Endothelial cell (in vitro differentiated cells): Measurements from ENCODE around the gene HTR7. TPM values are rescaled to one million over a fixed set of nuclear protein-coding genes. Genes with fewer than 3 reads are reported as not detected.

Experiments used
- DNase-seq: peaks from one replicate; pipeline ENCODE4 v3.0.0; 2021; ENCODE audit warnings: low spot score
- H3K27ac Mint-ChIP-seq: one replicate; pipeline ENCODE4 v1.8.0; 2021; ENCODE audit warnings: mixed read lengths, inconsistent platforms; ENCODE audit not compliant: unreplicated experiment
- H3K27me3 Mint-ChIP-seq: one replicate; pipeline ENCODE4 v1.8.0; 2021; ENCODE audit warnings: mild to moderate bottlenecking, moderate library complexity, mixed read lengths, inconsistent platforms; ENCODE audit not compliant: unreplicated experiment
- H3K36me3 Mint-ChIP-seq: one replicate; pipeline ENCODE4 v1.8.0; 2021; ENCODE audit warnings: mild to moderate bottlenecking, low read depth, mixed read lengths, inconsistent platforms; ENCODE audit not compliant: unreplicated experiment
- H3K4me1 Mint-ChIP-seq: one replicate; pipeline ENCODE4 v1.8.0; 2021; ENCODE audit warnings: mild to moderate bottlenecking, mixed read lengths, inconsistent platforms; ENCODE audit not compliant: unreplicated experiment
- H3K4me3 Mint-ChIP-seq: one replicate; pipeline ENCODE4 v1.8.0; 2021; ENCODE audit warnings: mild to moderate bottlenecking, mixed read lengths, inconsistent platforms; ENCODE audit not compliant: unreplicated experiment
- H3K9me3 Mint-ChIP-seq: one replicate; pipeline ENCODE4 v1.8.0; 2021; ENCODE audit warnings: mixed read lengths, inconsistent platforms; ENCODE audit not compliant: unreplicated experiment
- total RNA-seq: library from RNA; stranded (reverse); fragmentation: NEBNext Ultra II Directional; extraction: Animal tissue kit (Norgen Biotek cat#: 25700); gene quantifications from one replicate; pipeline ENCODE4 v1.2.1, GENCODE V29; 2021; ENCODE audit not compliant: unreplicated experiment
- TF ChIP-seq, protein P1 (sequence below): fragments of 200-600 bp; sonication (generic); IDR thresholded peaks from one replicate; pipeline ENCODE4 v1.5.0; 2021; ENCODE audit warnings: antibody characterized with exemption; ENCODE audit not compliant: unreplicated experiment

HTR7 gene
- total RNA-seq, 1 donor from 2014 or later = 7.3 TPM

GRCh38 chr10:90695915-90696676 is 161.7 kb downstream of the HTR7 start:
- Mint-ChIP-seq H3K27ac (no peak overlapping the region), H3K9me3 (no peaks in the 10 kb centered on the region), H3K27me3 (no peaks in the 10 kb centered on the region), H3K4me1 (no peaks in the 10 kb centered on the region), H3K4me3 (no peak overlapping the region), H3K36me3 (no peaks in the 10 kb centered on the region)
- TF ChIP-seq, protein P1, sequence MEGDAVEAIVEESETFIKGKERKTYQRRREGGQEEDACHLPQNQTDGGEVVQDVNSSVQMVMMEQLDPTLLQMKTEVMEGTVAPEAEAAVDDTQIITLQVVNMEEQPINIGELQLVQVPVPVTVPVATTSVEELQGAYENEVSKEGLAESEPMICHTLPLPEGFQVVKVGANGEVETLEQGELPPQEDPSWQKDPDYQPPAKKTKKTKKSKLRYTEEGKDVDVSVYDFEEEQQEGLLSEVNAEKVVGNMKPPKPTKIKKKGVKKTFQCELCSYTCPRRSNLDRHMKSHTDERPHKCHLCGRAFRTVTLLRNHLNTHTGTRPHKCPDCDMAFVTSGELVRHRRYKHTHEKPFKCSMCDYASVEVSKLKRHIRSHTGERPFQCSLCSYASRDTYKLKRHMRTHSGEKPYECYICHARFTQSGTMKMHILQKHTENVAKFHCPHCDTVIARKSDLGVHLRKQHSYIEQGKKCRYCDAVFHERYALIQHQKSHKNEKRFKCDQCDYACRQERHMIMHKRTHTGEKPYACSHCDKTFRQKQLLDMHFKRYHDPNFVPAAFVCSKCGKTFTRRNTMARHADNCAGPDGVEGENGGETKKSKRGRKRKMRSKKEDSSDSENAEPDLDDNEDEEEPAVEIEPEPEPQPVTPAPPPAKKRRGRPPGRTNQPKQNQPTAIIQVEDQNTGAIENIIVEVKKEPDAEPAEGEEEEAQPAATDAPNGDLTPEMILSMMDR = no peak
- DNase-seq = no peak

Other genes with a start within 250 kb of the HTR7 start
- gene RPP30, start 13.9 kb upstream of the HTR7 start, total RNA-seq = 53.0 TPM
- 0.82 TPM for gene ANKRD1, start 63.0 kb upstream of the HTR7 start, total RNA-seq